DOHH2 (cell line): ENCODE measurements around the gene PGD.

Experiments
- H3F3A ChIP-seq: fragments of 200-600 bp; sonication (generic), shearing (Covaris generic); 2 replicates; pipeline ENCODE4 v1.6.0; 2016; ENCODE audit warnings: antibody characterized with exemption, mild to moderate bottlenecking; ENCODE audit not compliant: control insufficient read depth, insufficient read depth
- H3K27ac ChIP-seq: fragments of 200-600 bp; sonication (generic); 2 replicates; pipeline ENCODE4 v1.5.1; 2014; ENCODE audit warnings: low read depth, mild to moderate bottlenecking, low read length, moderate library complexity
- H3K27me3 ChIP-seq: fragments of 200-600 bp; sonication (generic); 2 replicates; pipeline ENCODE4 v1.6.1; 2014; ENCODE audit warnings: mild to moderate bottlenecking, low read length, mixed read lengths; ENCODE audit not compliant: control insufficient read depth
- H3K36me3 ChIP-seq: fragments of 200-600 bp; sonication (generic); 2 replicates; pipeline ENCODE4 v1.6.1; 2014; ENCODE audit warnings: mild to moderate bottlenecking, low read length, moderate library complexity, mixed read lengths; ENCODE audit not compliant: control insufficient read depth
- H3K4me1 ChIP-seq: fragments of 200-600 bp; sonication (generic); 2 replicates; pipeline ENCODE4 v1.6.1; 2014; ENCODE audit warnings: mild to moderate bottlenecking, low read length, mixed read lengths; ENCODE audit not compliant: control insufficient read depth
- H3K4me2 ChIP-seq: fragments of 200-600 bp; sonication (generic); 2 replicates; pipeline ENCODE4 v1.6.0; 2014; ENCODE audit warnings: mild to moderate bottlenecking, low read length, moderate library complexity
- H3K4me3 ChIP-seq: fragments of 200-600 bp; sonication (generic); 2 replicates; pipeline ENCODE4 v1.5.1; 2014; ENCODE audit warnings: mild to moderate bottlenecking, low read length, mixed read lengths
- H3K79me2 ChIP-seq: fragments of 200-600 bp; sonication (generic); 2 replicates; pipeline ENCODE4 v1.6.1; 2014; ENCODE audit warnings: mild to moderate bottlenecking, low read length, mixed read lengths; ENCODE audit not compliant: control insufficient read depth
- H3K9me2 ChIP-seq: fragments of 200-600 bp; sonication (generic); replicated peaks from 2 replicates; pipeline ENCODE4 v1.6.1; 2014; ENCODE audit warnings: mild to moderate bottlenecking, low read length, mixed read lengths; ENCODE audit not compliant: control insufficient read depth
- H3K9me3 ChIP-seq: fragments of 200-600 bp; sonication (generic); 2 replicates; pipeline ENCODE4 v1.6.1; 2014; ENCODE audit warnings: antibody characterized with exemption, low read length, mixed read lengths; ENCODE audit not compliant: control insufficient read depth, insufficient read depth
- H4K20me1 ChIP-seq: fragments of 200-600 bp; sonication (generic); 2 replicates; pipeline ENCODE4 v1.6.0; 2014; ENCODE audit warnings: low read depth, mild to moderate bottlenecking, antibody characterized with exemption, low read length, moderate library complexity; ENCODE audit not compliant: control insufficient read depth, insufficient read depth
- CTCF ChIP-seq: fragments of 200-600 bp; sonication (generic); IDR thresholded peaks from one replicate; pipeline ENCODE4 v1.5.1; 2014; ENCODE audit warnings: antibody characterized with exemption, mild to moderate bottlenecking, low read depth, low read length; ENCODE audit not compliant: poor library complexity, severe bottlenecking
- EZH2phosphoT487 ChIP-seq: fragments of 200-600 bp; sonication (generic); IDR thresholded peaks from 2 replicates; pipeline ENCODE4 v1.6.1; 2017; ENCODE audit warnings: borderline replicate concordance, mild to moderate bottlenecking, antibody characterized with exemption, low read length, moderate library complexity, mixed read lengths

PGD gene

GRCh38 chr1:10444795-10445397 lies 46.0 kb downstream of the PGD start:
- no peaks in the 10 kb centered on the region for H3K79me2 ChIP-seq
- H3K9me3 ChIP-seq = no peaks in the 10 kb centered on the region
- TF ChIP-seq EZH2phosphoT487 = no peak
- TF ChIP-seq CTCF = no peak
- H3K27me3 ChIP-seq = no peaks in the 10 kb centered on the region
- H3K4me3 ChIP-seq = no peak overlapping the region
- H3K27ac ChIP-seq = no peak overlapping the region
- no peaks in the 10 kb centered on the region for H3K9me2 ChIP-seq
- no peaks in the 10 kb centered on the region for H4K20me1 ChIP-seq
- peaks cover 13% of the 10 kb centered on the region for H3K36me3 ChIP-seq
- H3K4me2 ChIP-seq = no peak overlapping the region
- H3K4me1 ChIP-seq = no peaks in the 10 kb centered on the region
- 0 out of 2 replicates have a peak, but pooled peaks cover 3% of the 10 kb centered on the region for H3F3A ChIP-seq

GRCh38 chr1:10446790-10447422 lies 48.0 kb downstream of the PGD start:
- TF ChIP-seq CTCF = no peak
- TF ChIP-seq EZH2phosphoT487 = no peak
- peaks cover 7% of the 10 kb centered on the region for H3K36me3 ChIP-seq

GRCh38 chr1:10449751-10450150 lies 50.9 kb downstream of the PGD start, which contains the start of gene CORT:
CORT (plus strand) TSS chr1:10450031; CDS start chr1:10450224, 193 bp downstream.
- H3K4me3 ChIP-seq = no peak within 1 kb of the TSS
- no peak within 1 kb of the TSS for H3K27ac ChIP-seq
- TF ChIP-seq CTCF (no peak), EZH2phosphoT487 (no peak)

More at GRCh38 chr1:10446790-10447422, 48.0 kb downstream of the PGD start:
- no peak overlapping the region for H3K4me3 ChIP-seq
- H3K27me3 ChIP-seq = no peaks in the 10 kb centered on the region
- no peaks in the 10 kb centered on the region for H3K9me3 ChIP-seq
- no peaks in the 10 kb centered on the region for H3K79me2 ChIP-seq
- H4K20me1 ChIP-seq = no peaks in the 10 kb centered on the region
- H3K9me2 ChIP-seq = no peaks in the 10 kb centered on the region
- peaks cover 9% of the 10 kb centered on the region for H3F3A ChIP-seq
- H3K27ac ChIP-seq = no peak overlapping the region
- H3K4me2 ChIP-seq = no peak overlapping the region
- no peaks in the 10 kb centered on the region for H3K4me1 ChIP-seq

More at GRCh38 chr1:10449751-10450150, 50.9 kb downstream of the PGD start, which contains the start of gene CORT:
- H3K9me2 ChIP-seq = no peaks in the 10 kb centered on the region
- H3K36me3 ChIP-seq = peaks cover 2% of the 10 kb centered on the region
- H3K4me1 ChIP-seq = no peaks in the 10 kb centered on the region
- peaks cover 7% of the 10 kb centered on the region for H3F3A ChIP-seq
- no peaks in the 10 kb centered on the region for H3K27me3 ChIP-seq
- no peaks in the 10 kb centered on the region for H4K20me1 ChIP-seq
- H3K9me3 ChIP-seq = no peaks in the 10 kb centered on the region
- no peaks in the 10 kb centered on the region for H3K79me2 ChIP-seq
- no peak within 1 kb of the TSS for H3K4me2 ChIP-seq
